NCI-H1694 (cell line): Measurements from ENCODE around the gene CCDC88A.
A peak's percentile ranks its signal among the peaks of the same experiment; 100 is the strongest.

ENCODE experiments used
- DNase-seq: peaks from one replicate; lab custom pipeline; 2025; lab: John Stamatoyannopoulos, UW

The CCDC88A gene

GRCh38 chr2:55422876-55423665, 3.4 kb upstream of the CCDC88A start:
- DNase-seq = no peak

GRCh38 chr2:55421326-55421725, 1.7 kb upstream of the CCDC88A start:
- no peak for DNase-seq

- no peak for DNase-seq
Measured at GRCh38 chr2:55420871-55421270, 1.2 kb upstream of the CCDC88A start.

GRCh38 chr2:55420439-55420725, 726 bp upstream of the CCDC88A start:
- no peak for DNase-seq

GRCh38 chr2:55419233-55419678, 400 bp downstream of the CCDC88A start:
- peak; percentile 58 for DNase-seq

GRCh38 chr2:55418512-55419232, 984 bp downstream of the CCDC88A start:
- no peak for DNase-seq

GRCh38 chr2:55418072-55418471, 1.6 kb downstream of the CCDC88A start:
- DNase-seq = peak; percentile 19

- DNase-seq = no peak
Measured at GRCh38 chr2:55416786-55417568, 2.7 kb downstream of the CCDC88A start.

GRCh38 chr2:55415300-55415699, 4.4 kb downstream of the CCDC88A start:
- DNase-seq = no peak

- no peak for DNase-seq
Measured at GRCh38 chr2:55408918-55409868, 10.5 kb downstream of the CCDC88A start.

GRCh38 chr2:55408098-55408882, 11.4 kb downstream of the CCDC88A start:
- DNase-seq = no peak

GRCh38 chr2:55405116-55405515, 14.5 kb downstream of the CCDC88A start:
- no peak for DNase-seq

GRCh38 chr2:55403256-55403998, 16.2 kb downstream of the CCDC88A start:
- DNase-seq = no peak

- no peak for DNase-seq
Measured at GRCh38 chr2:55401124-55401523, 18.5 kb downstream of the CCDC88A start.

GRCh38 chr2:55400332-55400731, 19.3 kb downstream of the CCDC88A start:
- DNase-seq = no peak

GRCh38 chr2:55399815-55400214, 19.8 kb downstream of the CCDC88A start:
- DNase-seq = no peak

GRCh38 chr2:55395724-55396605, 23.7 kb downstream of the CCDC88A start:
- DNase-seq = no peak

GRCh38 chr2:55391615-55392242, 27.9 kb downstream of the CCDC88A start:
- DNase-seq = no peak

GRCh38 chr2:55391155-55391554, 28.5 kb downstream of the CCDC88A start:
- DNase-seq = no peak
